Measurements from ENCODE around the gene KCNIP3. TPM values are rescaled to one million over a fixed set of nuclear protein-coding genes. Genes with fewer than 3 reads are reported as not detected.

Gene KCNIP3
- total and polyA plus RNA-seq, 2 donors (not counting 1 experiment from before 2014, with no cell fraction given) = not detected

GRCh38 chr2:95350774-95351597 lies 53.8 kb downstream of the KCNIP3 start:
- intact Hi-C loops (cut with micrococcal nuclease) = no loop called here
- peaks cover 0 to 24% (median 3%) of the 10 kb centered on the region in 4 experiments for H3K27me3 ChIP-seq (replicated peaks in 1 of 4; ENCODE audit: control extremely low read depth in 1 of 4, control insufficient read depth in 3 of 4, insufficient read depth in 4 of 4, low read length in 3 of 4)

More at GRCh38 chr2:95350774-95351597, 53.8 kb downstream of the KCNIP3 start:
- Mint-ChIP-seq H3K4me3 (no peak overlapping the region), H3K4me1 (no peaks in the 10 kb centered on the region), H3K27ac (no peak overlapping the region), H3K9me3 (ENCODE audit: insufficient read depth) (no peaks in the 10 kb centered on the region), H3K27me3 (peaks cover 14% of the 10 kb centered on the region)
- CTCF ChIA-PET = no interaction called here
- POLR2A ChIA-PET = no interaction called here
- Histone ChIP-seq H3K4me1 (ENCODE audit: control insufficient read depth in 2 of 2, insufficient read depth in 2 of 2, low read length in 2 of 2) (peaks cover 0 to under 1% of the 10 kb centered on the region in 2 donors), H3K4me3 (ENCODE audit: control extremely low read depth in 1 of 5, extremely low read depth in 1 of 5, insufficient read depth in 1 of 5, low read depth in 2 of 5, low read length in 4 of 5) (no peak overlapping the region), H2AFZ (ENCODE audit: insufficient read depth, low read depth, low read length, poor library complexity, severe bottlenecking) (no peak overlapping the region), H3K9ac (ENCODE audit: low read length) (no peak overlapping the region), H4K20me1 (ENCODE audit: control insufficient read depth, insufficient read depth, low read length, poor library complexity, severe bottlenecking) (no peaks in the 10 kb centered on the region), H3K79me2 (ENCODE audit: control insufficient read depth, insufficient read depth, low read length) (no peaks in the 10 kb centered on the region), H3K36me3 (replicated peaks in 1 of 2; ENCODE audit: control extremely low read depth in 1 of 2, control insufficient read depth in 1 of 2, extremely low read depth in 1 of 2, insufficient read depth in 2 of 2, low read length in 1 of 2) (no peaks in the 10 kb centered on the region), H3K4me2 (replicated peaks; ENCODE audit: low read depth, low read length, poor library complexity, severe bottlenecking) (no peak overlapping the region), H3K27ac (ENCODE audit: low read length in 2 of 2) (no peak overlapping the region), H3K9me3 (ENCODE audit: control extremely low read depth in 1 of 3, control insufficient read depth in 2 of 3, insufficient read depth in 1 of 3, low read length in 2 of 3) (no peaks in the 10 kb centered on the region)
- WGBS (ENCODE audit: insufficient coverage) = 95% methylated on average over 12 of the region's 13 CpGs
- DNase-seq (no peak), ATAC-seq (ENCODE audit: low read depth) (no peak)
- TF ChIP-seq CTCF (IDR thresholded peaks at IDR 0.05) (no peak), EZH2 (IDR thresholded peaks at IDR 0.05; ENCODE audit: borderline replicate concordance, insufficient read depth, low read depth, low read length, poor library complexity, severe bottlenecking) (no peak)

All from B cell (primary cell).